NT2/D1 (cell line): ENCODE results near the gene TFPT.

Experiments
- SUZ12 ChIP-seq: IDR thresholded peaks from 2 replicates; pipeline ENCODE4 v1.6.1; 2011; ENCODE audit not compliant: insufficient read length, insufficient read depth; ENCODE audit errors: extremely low read depth
- YY1 ChIP-seq: IDR thresholded peaks from 2 replicates; pipeline ENCODE4 v1.6.1; 2011; ENCODE audit not compliant: insufficient read length, insufficient read depth
- ZNF274 ChIP-seq: IDR thresholded peaks from 2 replicates; pipeline ENCODE4 v1.6.1; 2011; ENCODE audit warnings: mild to moderate bottlenecking, low read depth, low read length

DNA sequence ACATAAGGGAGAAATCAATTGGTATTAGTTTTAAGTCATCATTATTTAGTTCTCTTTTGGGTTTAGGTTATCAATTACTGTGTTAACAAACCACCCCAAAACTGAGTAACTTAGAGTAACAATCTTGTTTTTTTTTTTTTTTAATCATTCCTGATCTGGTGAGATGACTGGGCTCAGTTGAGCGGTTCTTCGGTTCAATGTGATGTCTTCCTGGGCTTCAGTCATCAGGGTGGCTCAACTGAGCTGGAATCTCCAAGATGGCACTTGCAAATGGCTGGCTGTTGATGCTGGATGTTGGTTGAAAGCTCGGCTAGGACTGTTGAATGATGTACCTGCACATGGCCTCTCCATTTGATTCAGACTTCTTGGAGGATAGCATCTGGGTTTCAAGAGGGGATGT is 31.0 kb downstream of the TFPT start:
- TF ChIP-seq ZNF274 = no peak
- TF ChIP-seq SUZ12 = no peak
- TF ChIP-seq YY1 = no peak
